IgD-negative memory B cell (primary cell): ENCODE measurements around the gene LRRC56. TPM values are rescaled to one million over a fixed set of nuclear protein-coding genes. Genes with fewer than 3 reads are reported as not detected.

ENCODE experiments used
- H3K27ac Mint-ChIP-seq, 3 donors: one replicate each; pipeline ENCODE4 v1.8.0; 2020 to 2022; ENCODE audit warnings: mild to moderate bottlenecking in 3 of 3, mixed read lengths in 3 of 3, moderate library complexity in 1 of 3
- H3K27me3 Mint-ChIP-seq: one replicate; pipeline ENCODE4 v1.8.0; 2021; ENCODE audit warnings: mixed read lengths
- H3K36me3 Mint-ChIP-seq: one replicate; pipeline ENCODE4 v1.8.0; 2020; ENCODE audit warnings: mild to moderate bottlenecking, mixed read lengths
- H3K4me1 Mint-ChIP-seq, 3 donors: one replicate each; pipeline ENCODE4 v1.8.0; 2020 to 2022; ENCODE audit warnings: mixed read lengths in 3 of 3, mild to moderate bottlenecking in 1 of 3
- H3K4me3 Mint-ChIP-seq, 4 donors: one replicate each; pipeline ENCODE4 v1.8.0; 2020 to 2022; ENCODE audit warnings: mild to moderate bottlenecking in 4 of 4, mixed read lengths in 4 of 4, moderate library complexity in 3 of 4
- H3K9me3 Mint-ChIP-seq, 3 donors: one replicate each; pipeline ENCODE4 v1.8.0; 2020 to 2021; ENCODE audit warnings: mixed read lengths in 3 of 3, mild to moderate bottlenecking in 1 of 3
- polyA plus RNA-seq: library from polyadenylated mRNA; unstranded; fragments of 300-500 nt; fragmentation: Illumina TruSeq; gene quantifications from one replicate; pipeline ENCODE4 v1.2.3, GENCODE V29; 2021

Gene LRRC56
- polyA plus RNA-seq, 1 donor from 2014 or later, result 2.6 TPM

DNA sequence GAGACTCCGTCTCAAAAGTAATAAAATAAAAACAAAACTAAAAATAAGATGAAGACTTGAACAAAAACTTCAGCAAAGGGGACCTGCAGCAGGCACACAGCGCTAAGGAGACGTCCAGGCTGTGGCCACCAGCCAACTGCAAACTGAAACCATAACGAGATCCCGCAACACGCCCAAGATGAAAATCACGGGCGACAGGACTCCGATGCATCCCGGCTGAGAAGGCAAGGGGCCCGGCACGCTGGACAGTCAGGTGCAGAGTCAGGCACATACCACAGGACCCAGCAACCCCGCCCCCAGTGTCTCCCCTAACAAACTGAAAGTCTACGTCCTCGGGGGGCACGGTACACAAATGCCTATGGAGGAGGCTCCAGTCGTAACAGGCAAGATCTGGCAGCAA, 11.1 kb upstream of the LRRC56 start:
- H3K27me3 Mint-ChIP-seq, result no peaks in the 10 kb centered on the region
- no peaks in the 10 kb centered on the region for H3K36me3 Mint-ChIP-seq
- H3K4me1 Mint-ChIP-seq, result peaks cover 0 to 1% (median 0%) of the 10 kb centered on the region in 3 donors
- H3K27ac Mint-ChIP-seq, result peak overlapping the region in 2 of 3 donors; percentile 5 to 51
- H3K9me3 Mint-ChIP-seq, result no peaks in the 10 kb centered on the region
- no peak overlapping the region for H3K4me3 Mint-ChIP-seq

DNA sequence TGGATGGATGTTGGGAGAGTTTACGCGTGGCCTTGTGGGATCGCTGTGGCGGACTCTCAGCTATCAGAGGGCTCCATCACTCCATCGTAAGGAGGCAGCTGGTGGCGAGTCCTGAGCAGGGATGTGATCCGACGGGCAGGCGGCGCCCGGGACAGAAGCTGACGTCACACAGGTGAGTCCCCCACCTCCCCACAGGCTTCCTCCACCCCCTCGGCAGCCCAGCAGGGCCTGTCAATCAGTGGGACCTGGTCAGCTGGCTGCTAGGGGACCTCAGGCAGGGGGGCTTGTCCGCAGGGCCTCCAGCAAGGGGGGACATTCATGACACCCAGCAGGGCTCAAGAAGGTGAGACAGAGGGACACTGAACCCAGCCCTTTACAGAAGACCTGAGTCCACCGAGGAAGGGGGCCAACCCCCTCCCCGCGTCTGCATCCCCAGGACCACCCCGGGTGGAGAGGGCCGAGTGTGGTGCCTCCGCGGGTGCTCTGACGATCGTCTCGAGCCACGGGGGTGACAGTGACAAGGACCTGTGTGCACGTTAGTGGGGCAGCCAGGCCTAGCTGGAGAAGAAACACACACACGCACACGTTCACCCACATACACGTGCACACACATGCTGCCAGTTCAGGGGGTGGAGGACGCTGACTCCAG, 9.0 kb upstream of the LRRC56 start:
- Mint-ChIP-seq H3K4me3 (no peak overlapping the region), H3K4me1 (peaks cover 0 to 2% (median 0%) of the 10 kb centered on the region in 3 donors), H3K27me3 (no peaks in the 10 kb centered on the region), H3K27ac (peak overlapping the region in 1 of 3 donors; percentile 42), H3K36me3 (peaks cover 2% of the 10 kb centered on the region), H3K9me3 (no peaks in the 10 kb centered on the region)

DNA sequence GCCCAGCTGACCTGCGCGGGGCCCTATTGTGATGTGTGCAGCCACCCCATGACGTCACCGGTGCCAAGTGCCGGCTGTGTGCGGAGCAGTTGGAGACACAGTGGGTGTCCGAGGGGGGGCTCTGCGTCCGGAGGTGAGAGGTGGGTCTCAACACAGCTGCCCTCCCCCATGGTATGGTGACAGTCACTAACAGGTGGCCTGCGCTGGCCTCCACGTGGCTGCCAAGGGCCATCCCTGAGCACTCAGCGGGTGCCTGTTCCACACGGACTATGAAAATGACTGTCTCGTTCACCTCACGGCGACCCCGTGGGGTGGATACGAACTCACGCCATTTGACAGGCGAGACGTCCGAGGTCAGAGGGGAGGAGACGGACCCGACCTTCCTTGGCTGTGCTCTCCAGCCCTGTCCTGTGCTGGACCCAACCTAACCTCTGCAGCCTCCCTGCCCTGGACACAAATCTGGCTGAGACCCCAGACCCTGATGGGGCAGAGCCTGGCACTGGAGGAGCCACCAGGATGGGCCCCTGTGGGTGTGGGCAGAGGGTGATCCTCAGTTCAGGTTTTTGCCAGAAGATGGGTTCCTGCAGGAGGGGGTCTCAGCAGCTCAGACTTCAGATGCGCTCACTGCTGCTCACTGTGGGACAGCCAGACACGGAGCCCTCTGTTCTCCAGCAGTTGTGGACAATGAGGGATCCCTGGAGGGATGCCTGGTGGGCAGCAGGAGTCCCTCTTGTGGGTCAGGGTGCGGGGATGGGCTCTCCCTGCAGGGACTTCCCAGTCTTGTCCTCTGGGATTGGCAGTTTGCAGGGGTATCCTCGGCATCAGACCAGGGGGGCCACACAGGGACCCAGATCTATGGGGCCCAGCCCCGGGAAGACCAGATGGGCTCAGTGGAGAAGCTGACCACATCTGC, 8.3 kb upstream of the LRRC56 start:
- Mint-ChIP-seq H3K9me3 (no peaks in the 10 kb centered on the region), H3K4me1 (peaks cover 0 to 2% (median 0%) of the 10 kb centered on the region in 3 donors), H3K4me3 (peak overlapping the region in 1 of 4 donors; percentile 32), H3K36me3 (peaks cover 2% of the 10 kb centered on the region), H3K27me3 (no peaks in the 10 kb centered on the region), H3K27ac (peak overlapping the region in 1 of 3 donors; percentile 42)

DNA sequence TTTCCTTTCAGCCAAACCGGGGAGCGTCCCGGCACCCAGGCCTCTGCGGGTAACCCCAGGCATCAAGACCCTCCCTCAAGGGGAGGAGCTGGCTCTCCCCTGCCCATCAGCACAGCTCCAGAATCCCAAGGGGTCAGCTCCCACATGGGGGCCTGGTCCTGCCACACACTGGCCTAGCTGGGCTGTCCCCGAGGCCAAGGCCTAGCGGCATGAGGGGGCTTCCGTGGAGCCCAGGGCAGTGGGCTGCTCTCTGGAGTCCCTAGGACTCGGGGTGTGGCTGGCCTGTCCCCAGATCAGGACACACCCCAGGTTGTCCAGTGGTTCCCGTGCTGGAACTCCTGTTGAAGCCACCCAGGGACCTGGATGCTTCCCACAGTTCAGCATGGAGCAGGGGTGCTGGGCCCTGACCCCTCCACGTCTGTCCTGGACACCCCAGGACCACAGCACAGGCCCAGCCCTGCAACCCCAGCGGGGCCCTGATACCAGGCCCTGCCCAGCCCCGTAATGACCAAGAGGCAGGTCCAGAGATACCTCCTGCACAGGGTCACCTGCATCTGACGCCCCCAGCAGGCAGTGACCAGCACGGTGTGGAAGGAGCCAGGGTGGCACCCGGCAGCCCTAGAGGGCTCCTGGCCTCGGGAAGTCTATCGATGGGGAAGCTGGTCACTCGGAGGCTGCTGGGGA, 7.5 kb upstream of the LRRC56 start:
- Mint-ChIP-seq H3K27me3 (no peaks in the 10 kb centered on the region), H3K36me3 (peaks cover 2% of the 10 kb centered on the region), H3K4me3 (no peak overlapping the region), H3K4me1 (peaks cover 0 to 2% (median 0%) of the 10 kb centered on the region in 3 donors), H3K9me3 (no peaks in the 10 kb centered on the region), H3K27ac (peak overlapping the region in 1 of 3 donors; percentile 18)

DNA sequence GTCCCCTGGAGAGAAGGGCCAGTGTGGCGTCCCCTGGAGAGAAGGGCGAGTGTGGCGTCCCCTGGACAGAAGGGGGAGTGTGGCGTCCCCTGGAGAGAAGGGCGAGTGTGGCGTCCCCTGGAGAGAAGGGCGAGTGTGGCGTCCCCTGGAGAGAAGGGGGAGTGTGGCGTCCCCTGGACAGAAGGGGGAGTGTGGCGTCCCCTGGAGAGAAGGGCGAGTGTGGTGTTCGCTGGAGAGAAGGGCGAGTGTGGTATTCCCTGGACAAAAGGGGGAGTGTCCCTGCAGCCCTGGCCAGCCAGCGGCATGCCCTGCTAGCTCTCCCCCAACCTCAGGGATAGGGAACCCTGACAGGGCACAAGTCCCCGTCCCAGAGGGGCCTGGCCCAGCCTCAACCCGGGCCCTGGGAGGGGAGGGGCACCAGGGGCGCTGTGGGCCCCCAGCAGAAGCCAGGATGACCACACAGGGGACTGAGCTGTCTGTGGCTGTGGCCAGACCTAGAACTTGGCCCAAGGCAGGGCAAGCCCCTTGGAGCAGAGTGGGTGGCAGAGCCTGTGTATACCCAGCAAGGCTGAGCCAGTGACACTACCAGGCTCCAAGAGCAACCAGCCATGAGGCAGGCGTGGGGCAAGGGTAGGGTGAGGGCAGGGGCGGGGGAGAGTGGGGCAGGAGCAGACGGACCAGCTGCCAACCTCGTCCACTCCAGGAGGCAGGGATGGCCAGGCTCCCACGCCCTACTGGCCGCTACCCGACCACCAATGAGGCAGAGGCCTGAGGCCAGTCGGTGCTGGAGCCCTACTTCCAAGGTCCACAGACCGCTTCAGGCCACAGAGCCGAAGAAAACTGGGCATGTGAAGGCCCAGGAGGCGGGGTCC, 6.1 kb upstream of the LRRC56 start:
- Mint-ChIP-seq H3K4me3 (peak overlapping the region in 2 of 4 donors; percentile 28 to 70), H3K9me3 (no peaks in the 10 kb centered on the region), H3K36me3 (peaks cover 2% of the 10 kb centered on the region), H3K27ac (peak overlapping the region in 1 of 3 donors; percentile 80), H3K27me3 (no peaks in the 10 kb centered on the region), H3K4me1 (peaks cover 0 to 3% (median 2%) of the 10 kb centered on the region in 3 donors)

DNA sequence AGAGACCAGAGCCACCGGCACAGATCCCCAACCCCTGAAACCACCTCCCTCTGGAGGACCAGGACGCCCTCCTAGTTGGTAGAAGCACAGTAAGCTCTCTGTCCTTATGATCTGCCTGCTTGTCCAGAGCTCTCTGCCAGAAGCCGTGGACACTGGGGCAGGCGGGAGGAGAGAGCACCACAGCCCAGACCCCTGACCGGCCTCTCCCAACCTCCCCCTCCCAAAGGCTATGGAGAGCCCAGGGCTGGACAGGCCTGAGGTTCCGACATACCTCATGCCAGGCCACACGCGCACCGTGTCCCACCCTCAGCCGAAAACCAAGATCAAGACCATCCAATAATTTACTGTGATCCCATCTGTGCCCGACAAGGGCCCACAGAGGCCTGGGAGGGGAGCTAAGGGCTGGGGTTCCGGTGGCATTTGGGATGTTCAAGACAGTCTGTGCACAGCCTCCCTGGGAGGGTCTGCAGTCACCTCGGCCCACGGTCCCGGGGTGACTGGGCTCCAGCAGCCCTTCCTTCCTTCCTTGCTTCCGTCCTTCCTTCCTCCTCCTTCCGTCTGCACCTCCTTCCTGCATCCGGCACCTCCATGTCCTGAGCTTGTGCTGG, 5.3 kb upstream of the LRRC56 start:
- H3K27ac Mint-ChIP-seq, result peak overlapping the region in 1 of 3 donors; percentile 80

DNA sequence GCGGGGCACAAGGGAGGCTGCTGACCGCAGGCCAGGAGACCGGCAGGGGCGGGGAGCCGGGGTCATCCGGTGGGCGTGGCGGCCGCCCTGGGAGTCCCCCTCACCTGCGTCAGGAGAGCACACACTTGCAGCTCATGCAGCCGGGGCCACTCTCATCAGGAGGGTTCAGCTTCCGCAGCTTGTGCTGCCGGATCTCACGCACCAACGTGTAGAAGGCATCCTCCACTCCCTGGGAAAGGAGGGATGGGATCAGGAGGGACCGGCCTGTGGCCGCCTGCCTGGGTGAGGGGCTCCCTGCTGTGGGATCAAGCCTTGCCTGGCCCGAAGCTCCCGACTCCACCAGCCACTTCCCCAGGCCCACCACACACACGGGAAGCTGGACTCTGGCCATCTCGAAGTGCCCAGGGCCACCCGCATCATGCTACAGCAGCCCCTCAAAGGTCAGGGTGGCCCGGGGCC, 4.8 kb upstream of the LRRC56 start:
- H3K4me3 Mint-ChIP-seq, result peak overlapping the region in 1 of 4 donors; percentile 70
- H3K27me3 Mint-ChIP-seq, result no peaks in the 10 kb centered on the region
- H3K4me1 Mint-ChIP-seq, result peaks cover 2 to 5% (median 2%) of the 10 kb centered on the region in 3 donors
- H3K9me3 Mint-ChIP-seq, result no peaks in the 10 kb centered on the region
- peak overlapping the region in 1 of 3 donors; percentile 21 for H3K27ac Mint-ChIP-seq
- H3K36me3 Mint-ChIP-seq, result peaks cover 2% of the 10 kb centered on the region

More for the DNA sequence above, 5.3 kb upstream of the LRRC56 start:
- Mint-ChIP-seq H3K36me3 (peaks cover 2% of the 10 kb centered on the region), H3K9me3 (no peaks in the 10 kb centered on the region), H3K4me1 (peaks cover 0 to 5% (median 2%) of the 10 kb centered on the region in 3 donors), H3K4me3 (peak overlapping the region in 2 of 4 donors; percentile 28 to 70), H3K27me3 (no peaks in the 10 kb centered on the region)

DNA sequence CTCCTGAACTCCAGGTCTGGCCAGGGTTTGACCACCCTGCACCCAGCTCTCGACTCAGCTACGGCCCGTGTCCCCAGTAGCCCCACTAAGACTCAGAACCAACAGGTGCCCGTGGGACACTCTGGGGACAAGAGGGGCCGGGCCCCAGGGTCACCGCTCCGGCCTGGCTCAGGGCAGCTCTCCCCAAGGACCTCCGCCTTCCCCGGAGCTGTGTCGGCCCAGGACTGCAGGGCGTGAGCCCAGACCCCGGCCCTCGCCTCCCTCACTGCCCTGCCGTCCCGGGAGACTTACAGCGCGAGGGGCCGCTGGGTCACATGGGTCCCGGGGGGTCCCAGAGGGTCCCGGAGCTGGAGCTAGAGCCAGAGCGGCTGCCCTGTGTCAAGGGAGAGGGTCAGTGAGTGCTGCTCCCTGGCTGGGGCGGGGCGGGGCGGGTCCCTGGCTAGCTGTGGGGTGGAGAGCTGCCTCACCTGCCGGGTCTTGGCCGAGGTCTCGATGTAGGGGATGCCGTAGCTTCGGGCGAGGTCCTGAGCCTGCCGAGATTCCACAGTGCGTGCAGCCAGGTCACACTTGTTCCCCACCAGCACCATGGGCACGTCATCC, 4.2 kb upstream of the LRRC56 start:
- H3K4me3 Mint-ChIP-seq, result peak overlapping the region in 2 of 4 donors; percentile 41 to 45
- peaks cover 2 to 6% (median 5%) of the 10 kb centered on the region in 3 donors for H3K4me1 Mint-ChIP-seq
- peaks cover 2% of the 10 kb centered on the region for H3K36me3 Mint-ChIP-seq
- H3K9me3 Mint-ChIP-seq, result no peaks in the 10 kb centered on the region
- no peaks in the 10 kb centered on the region for H3K27me3 Mint-ChIP-seq
- peak overlapping the region in 1 of 3 donors; percentile 85 for H3K27ac Mint-ChIP-seq

DNA sequence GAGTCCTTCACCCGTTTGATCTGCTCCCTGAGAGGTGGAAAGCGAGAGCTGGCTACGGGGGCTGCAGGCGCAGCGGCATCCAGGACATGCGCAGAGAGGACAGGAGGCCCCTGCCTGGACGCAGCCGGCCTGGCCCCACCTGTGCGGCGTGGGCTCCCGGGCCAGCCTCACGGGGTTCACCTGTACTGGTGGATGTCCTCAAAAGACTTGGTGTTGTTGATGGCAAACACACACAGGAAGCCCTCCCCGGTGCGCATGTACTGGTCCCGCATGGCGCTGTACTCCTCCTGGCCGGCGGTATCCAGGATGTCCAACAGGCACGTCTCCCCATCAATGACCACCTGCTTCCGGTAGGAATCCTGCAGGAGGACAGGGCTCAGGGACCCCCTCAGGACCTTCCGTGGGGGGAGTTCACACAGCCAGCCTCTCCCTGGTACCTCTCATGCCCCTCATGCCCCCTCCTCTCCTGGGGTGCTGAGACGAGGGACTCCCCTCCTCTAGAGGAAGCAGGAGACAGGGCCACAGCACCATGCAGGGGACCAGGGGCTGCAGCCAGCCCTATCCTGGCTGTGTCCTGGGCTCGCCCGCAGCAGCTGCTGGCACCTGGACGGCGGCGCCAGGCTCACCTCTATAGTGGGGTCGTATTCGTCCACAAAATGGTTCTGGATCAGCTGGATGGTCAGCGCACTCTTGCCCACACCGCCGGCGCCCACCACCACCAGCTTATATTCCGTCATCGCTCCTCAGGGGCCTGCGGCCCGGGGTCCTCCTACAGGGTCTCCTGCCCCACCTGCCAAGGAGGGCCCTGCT, 3.5 kb upstream of the LRRC56 start:
- no peaks in the 10 kb centered on the region for H3K9me3 Mint-ChIP-seq
- peaks cover 2% of the 10 kb centered on the region for H3K36me3 Mint-ChIP-seq
- H3K27ac Mint-ChIP-seq, result peak overlapping the region in 1 of 3 donors; percentile 85
- H3K27me3 Mint-ChIP-seq, result no peaks in the 10 kb centered on the region
- peaks cover 2 to 13% (median 5%) of the 10 kb centered on the region in 3 donors for H3K4me1 Mint-ChIP-seq
- H3K4me3 Mint-ChIP-seq, result peak overlapping the region; percentile 16 to 88 (median 38)

DNA sequence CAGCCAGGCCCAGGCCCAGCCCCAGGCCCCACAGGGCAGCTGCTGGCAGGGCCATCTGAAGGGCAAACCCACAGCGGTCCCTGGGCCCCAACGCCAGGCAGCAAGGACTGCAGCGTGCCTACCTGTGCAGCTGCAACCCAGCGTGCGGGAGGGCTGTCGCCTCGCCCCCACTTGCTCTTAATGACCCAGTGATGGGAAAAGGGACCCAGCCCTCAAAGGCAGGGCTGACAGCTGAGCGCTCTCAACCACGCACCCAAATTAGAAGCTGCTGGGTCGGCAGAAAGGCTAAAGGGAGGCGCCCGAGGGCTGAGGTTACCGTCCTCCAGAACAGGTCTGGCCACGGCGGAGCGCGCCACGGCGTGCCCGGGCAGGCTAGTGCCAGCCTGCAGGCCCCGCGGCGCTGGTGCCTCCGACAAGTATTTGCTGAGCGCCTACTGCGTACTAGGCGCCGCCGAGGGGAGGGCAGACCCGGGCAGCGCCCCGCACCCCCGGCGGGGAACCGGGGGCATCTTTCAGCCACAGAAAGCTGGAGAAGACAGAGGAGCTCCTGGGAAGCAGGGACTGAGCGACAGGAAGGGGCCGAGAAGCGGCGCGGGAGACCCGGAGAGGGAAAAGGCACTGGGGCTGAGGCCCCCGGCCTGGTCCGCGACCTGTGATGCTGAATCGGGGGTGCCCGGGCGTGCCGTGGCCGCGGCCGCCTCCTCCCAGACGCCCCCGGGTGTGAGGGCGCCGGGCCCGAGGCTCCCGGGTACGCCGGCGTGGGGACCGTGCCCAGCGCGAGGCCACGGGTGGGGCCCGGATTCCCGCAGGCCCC, 2.7 kb upstream of the LRRC56 start:
- H3K27ac Mint-ChIP-seq, result peak overlapping the region in 1 of 3 donors; percentile 85
- peaks cover 2% of the 10 kb centered on the region for H3K36me3 Mint-ChIP-seq
- H3K9me3 Mint-ChIP-seq, result no peaks in the 10 kb centered on the region
- H3K4me1 Mint-ChIP-seq, result peaks cover 2 to 13% (median 5%) of the 10 kb centered on the region in 3 donors
- H3K27me3 Mint-ChIP-seq, result no peaks in the 10 kb centered on the region
- peak overlapping the region; percentile 78 to 92 (median 86) for H3K4me3 Mint-ChIP-seq

DNA sequence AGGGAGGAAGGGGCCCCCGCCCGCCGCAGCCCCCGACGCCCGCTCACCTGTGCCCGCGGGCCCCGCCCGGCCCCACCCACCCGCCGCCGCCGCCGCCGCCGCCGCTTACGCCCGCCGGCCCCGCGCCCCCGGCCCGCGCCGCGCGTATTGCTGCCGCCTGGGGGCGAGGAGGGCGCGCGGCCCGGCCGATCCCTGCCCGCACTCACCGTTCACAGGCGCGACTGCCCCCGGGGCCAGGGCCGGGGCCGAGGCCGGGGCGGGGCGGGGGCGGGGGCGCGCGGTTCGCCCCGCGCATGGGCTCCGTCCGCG, 2.2 kb upstream of the LRRC56 start:
- no peak overlapping the region for H3K4me3 Mint-ChIP-seq

More for the DNA sequence above, 2.2 kb upstream of the LRRC56 start:
- H3K36me3 Mint-ChIP-seq, result peaks cover 2% of the 10 kb centered on the region
- peaks cover 2 to 13% (median 5%) of the 10 kb centered on the region in 3 donors for H3K4me1 Mint-ChIP-seq
- no peak overlapping the region for H3K27ac Mint-ChIP-seq
- H3K9me3 Mint-ChIP-seq, result no peaks in the 10 kb centered on the region
- no peaks in the 10 kb centered on the region for H3K27me3 Mint-ChIP-seq
